Stimulated activated CD8-positive, alpha-beta memory T cell treated with anti-CD3 and anti-CD28 coated beads, Interleukin-15, amount 100 ng/mL, for 1 hour (primary cell): Measurements from ENCODE around the gene FLAD1.
"Not testable (repeated sequence)": the region's sequence is repeated elsewhere in the genome, so short reads cannot be mapped to it uniquely, and the experiment has no call there.

Experiments
- DNase-seq: peaks from one replicate; pipeline ENCODE4 v3.0.0-alpha.2; 2020; ENCODE audit warnings: low read depth

The FLAD1 gene

DNA sequence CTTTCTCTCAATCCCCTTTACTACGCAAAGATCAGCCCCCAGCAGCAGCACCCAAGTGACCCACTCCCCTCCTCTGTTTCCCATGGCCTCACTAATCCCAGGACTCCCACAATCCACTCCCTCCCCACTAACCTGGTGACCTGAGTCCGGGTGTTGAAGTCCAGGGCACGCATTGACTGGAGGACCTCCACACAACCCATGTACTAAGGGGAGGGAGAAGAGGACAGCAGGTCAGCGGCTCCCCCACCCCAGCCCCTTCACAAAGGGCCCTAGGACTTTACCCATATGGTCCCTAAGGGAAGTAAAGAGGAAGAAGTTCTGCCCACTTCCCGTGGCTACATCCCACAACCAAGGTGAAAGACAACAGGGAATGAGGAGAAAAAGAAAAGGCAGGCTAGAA, 13.9 kb upstream of the FLAD1 start:
- DNase-seq: no peak

DNA sequence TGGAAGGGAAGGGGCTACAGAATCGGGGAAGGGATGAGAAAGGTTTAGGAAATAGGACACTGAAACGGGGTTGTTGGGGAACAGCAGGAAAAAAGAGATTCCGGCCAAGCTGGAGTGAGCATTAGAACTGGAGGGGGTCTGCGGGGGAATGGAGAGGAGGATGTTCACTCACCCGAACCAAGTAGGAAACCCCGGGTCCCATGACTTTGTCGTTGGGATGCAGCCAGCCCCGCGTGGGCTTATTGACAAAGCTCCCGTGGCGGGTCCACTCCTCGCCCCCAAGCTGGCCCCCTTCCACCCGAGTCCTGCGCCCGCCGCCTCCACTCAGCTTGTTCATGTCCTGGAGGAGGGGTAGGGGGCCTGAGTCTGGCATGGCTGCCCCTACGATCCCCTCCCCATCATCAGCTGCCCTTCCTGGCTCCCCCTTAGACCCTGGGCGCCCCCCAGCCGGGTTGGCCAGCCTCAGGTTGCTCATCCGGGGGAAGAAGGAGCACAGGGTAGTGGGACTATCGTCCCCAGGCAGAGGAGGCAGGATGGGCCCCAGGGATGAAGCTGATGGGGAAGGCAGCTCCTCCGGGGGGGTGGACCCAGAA, 13.2 kb upstream of the FLAD1 start:
- DNase-seq: no peak

DNA sequence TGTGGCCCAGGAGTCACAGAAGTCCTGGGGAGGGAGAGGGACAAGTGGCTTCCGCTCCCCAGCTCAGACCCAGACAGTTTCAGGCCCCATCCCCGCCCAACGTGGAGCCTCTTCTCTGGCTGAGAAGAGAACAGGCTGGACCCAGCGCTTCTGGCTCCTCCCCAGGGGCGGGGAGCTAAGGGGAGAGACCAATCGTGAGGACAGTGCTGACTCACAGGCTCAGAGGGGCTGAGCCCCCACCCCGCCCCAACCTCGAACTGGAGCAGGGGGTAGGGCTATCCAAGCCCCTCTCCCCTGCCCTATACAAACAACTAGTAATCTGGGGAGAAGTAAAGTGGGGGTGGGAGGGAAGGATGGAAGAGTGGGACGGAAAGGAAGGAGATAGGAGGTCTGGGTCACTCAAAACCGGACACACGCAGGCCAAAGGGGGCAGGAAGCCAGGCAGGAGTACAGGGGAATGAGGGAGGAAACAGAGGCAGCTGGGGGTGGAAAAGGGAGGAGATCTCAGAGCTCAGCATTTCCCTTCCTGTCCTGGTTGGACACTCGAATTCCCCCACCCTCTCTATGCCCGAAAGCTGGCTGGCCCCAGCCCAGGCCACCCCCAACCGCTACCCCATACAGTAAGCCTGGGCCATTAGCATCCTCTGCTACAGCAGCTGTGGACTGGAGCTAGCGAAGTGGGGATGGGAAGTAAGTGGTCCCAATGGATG, 12.4 kb upstream of the FLAD1 start, which contains the start of gene SHC1:
TSS of gene SHC1 (minus strand) at position 117 of the 710 bp plus-strand sequence. CDS start 221 bp downstream, outside the sequence.
- no peak for DNase-seq

DNA sequence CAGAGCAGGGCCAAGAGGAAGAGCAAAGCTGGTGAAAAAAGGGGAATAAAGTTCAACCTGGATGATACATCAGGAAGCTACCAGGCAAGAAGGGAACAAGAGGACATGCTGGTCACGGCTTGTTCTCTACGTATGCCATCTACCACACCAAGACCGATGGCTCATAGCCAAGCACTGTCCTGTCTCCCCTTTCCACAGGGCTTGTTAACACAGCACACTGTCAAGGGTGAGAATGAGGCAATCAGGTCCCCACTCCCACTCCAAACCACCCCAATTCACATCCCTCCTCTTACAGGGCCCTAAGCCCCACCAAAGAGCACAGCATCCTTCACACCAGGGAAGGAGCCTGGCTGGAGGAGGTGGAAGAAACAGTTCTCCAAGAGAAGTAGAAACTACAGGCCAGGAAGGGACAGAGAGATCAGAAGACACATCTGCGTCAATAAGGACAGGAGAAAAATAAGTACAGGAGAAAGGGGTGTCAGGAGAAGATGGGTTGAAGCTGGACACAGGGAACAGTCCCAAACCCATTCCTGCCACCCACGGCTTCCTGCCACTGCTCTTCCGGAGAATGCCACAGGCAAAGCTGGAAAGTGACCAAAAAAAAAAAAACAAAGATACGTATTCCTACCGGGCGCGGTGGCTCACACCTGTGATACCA, 11.7 kb upstream of the FLAD1 start:
- DNase-seq: no peak

DNA sequence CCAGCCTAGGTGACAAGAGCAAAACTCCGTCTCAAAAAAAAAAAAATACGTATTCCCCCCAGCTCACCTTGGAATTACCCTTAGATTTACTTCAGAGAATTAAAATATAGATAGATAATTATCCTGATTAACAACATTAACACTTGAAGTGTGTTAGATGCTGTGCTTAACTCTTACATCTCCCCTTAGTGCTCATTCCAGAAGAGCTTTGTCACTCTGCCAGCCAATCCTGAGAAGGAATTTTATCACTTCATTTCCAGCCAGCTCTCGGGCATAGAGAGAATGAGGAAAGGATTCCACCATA, 11.0 kb upstream of the FLAD1 start:
- DNase-seq: no peak

DNA sequence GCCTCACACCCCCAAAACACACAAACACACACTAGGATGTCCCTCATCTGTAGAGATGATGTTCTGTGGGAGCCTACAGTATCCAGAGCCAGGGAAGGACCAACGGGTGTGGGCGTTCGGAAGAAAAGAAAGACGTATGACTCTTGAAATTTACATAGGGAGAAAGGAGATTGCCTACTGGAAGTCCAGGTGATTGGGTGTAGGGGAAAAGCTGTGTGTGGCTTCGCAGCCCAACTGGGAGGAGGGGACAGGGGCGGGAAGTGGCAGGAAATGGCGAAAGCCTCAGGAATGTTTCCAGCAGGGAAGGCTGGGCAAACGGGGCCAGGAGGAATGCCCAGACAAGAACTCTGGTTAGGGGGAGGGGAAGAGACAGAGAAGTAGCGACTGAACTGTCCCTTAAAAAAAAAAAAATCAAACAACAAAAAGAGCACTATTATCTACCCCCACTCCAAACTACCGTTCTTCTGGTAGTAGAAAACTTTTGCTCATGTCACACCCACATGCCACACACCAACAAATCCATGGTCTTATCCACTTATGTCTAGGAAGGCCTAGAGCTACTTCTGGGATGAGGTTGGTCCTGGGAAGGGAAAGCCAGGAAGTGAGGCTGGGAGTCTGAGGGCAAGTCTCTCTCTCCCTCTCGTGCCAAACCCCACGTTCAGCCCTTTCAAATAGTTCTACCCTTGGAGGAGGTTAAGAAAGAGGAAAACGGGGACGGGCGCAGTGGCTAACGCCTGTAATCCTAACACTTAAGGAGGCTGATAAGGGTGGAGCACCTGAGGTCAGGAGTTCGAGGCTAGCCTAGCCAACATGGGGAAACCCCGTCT, 10.4 kb upstream of the FLAD1 start:
- no peak for DNase-seq

DNA sequence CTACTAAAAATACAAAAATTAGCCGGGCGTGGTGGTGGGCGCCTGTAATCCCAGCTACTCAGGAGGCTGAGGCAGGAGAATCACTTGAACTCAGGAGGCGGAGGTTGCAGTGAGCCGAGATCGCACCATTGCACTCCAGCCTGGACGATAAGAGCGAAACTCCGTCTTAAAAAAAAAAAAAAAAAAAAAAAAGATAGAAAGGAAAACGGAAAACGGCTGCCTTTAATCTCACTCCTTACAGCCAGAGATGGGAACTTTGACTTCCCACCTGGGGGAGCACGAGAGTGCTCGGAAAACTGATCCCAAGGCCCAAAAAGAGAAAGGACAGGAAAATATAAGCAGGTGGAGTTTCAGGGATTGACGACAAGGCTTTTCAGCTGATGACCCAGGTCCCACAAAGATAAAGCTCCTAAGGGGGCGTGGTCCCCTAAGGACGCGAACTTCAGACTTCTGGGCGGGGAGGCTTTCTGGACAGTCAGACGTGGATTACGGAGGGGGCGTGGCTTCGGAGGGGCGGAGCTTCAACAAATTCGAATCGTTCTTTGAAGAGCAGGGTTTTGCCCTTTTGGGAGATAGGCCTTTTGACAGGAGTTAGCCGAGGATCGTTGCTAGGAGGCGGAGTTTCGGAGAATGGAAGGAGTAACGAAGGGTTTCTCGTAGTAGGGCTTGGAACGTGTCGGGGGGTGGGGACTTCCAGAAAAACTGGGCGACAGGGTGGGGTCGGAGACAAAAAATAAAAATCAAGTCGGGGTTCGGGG, 9.6 kb upstream of the FLAD1 start:
- peak; percentile 85 for DNase-seq

DNA sequence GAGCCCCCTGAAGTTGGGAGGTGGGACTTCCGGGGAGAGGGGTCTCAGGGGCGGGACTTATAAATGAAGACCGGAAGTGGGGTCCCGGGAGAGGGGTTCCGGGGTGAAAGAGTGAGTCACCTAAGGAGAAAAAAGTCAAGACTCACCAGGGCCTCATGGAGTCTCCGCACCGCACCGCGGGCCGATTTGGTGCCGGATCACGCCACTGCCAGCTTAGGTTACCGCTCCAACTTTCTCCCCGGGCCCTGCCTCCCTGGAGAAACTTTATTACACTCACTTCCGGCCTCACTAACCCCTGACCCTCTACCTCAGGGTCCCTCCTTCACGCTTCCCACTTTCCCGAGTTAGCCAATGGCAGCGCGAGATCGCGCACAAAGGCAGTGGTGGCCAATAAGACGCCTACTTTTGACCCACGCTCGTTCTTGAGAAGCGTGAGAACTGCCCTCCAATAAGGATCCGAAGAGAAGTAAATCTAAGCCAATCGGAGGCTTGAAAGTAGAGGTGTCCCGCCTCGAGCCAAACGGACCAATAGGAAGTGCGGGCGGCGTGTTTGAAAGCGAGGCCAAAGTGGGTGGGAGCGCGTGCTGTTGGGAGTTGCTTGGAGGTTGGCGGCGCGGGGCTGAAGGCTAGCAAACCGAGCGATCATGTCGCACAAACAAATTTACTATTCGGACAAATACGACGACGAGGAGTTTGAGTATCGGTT, 8.9 kb upstream of the FLAD1 start, which contains the start of gene CKS1B:
TSS of gene CKS1B (plus strand) at position 580 of the 706 bp plus-strand sequence. CDS start at position 645, 65 bp downstream.
- DNase-seq: peak; percentile 92

DNA sequence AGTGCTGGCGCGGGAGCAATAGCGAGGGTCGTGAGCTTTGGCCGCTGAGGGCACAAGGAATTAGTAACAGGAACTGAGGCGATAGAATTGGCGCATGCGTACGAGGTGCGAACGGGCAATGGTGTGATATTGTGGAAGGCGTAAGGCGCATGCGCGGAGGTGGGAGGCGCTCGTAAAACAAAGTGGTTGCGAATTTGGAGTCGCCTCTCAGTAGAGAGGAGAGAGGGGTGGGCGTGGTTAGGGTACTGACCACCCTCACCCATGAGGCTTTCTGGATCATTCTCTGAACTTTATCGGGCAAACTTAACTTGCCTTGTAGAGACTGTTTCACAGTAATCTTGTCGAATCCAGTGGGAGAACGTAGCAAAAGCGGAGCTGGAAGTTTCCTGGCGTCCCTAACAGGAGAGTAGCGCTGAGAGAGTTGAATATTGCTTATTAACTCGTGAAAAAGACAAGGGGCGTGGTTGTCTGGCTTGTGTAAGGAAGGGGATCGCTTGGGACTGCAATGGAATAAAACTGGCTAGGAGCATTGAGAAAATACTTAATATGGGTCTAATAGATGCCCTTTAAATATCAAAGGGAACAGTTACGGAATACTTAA, 8.2 kb upstream of the FLAD1 start:
- DNase-seq: peak; percentile 83

DNA sequence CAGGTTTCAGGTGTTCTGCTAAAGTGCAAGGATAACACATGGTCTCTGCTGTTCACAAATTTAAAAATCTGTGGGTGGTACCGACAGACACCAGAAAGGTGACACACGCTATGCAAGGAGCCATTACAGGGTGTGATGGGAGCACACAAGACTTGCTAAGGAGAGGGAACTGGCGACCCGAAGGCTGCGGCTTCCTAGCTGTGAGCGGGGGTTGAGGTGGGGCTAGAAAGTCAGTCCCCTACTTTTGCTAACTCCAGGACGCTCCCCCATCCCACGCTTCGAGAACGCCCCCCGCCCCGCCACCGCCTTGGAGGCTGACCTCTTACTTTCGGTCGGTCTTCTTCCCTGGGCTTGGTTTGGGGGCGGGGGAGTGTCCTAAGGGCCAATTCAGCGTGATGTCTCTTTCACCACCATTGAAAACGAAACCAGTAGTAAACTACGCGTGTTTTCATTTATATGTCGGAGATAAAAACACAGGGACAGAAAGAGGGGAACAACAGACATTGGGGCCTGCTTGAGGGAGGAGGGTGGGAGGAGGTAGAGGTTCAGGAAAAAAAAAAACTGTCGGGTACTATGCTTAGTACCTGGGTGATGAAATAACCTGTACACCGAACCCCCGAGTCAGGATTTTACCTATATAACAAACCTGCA, 7.6 kb upstream of the FLAD1 start:
- DNase-seq: no peak

DNA sequence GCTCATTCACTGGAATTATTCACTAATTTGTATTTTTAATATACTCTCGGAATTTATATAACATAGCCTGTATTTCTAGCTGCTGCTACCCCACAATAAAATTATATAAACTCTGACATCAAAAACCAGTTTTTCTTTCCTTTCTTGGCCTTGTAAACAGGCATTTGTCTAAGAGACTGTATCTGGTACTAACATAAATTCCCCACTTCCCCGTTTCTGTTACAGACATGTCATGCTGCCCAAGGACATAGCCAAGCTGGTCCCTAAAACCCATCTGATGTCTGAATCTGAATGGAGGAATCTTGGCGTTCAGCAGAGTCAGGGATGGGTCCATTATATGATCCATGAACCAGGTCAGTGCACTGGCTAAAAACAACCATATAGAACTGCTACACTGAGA, 5.4 kb upstream of the FLAD1 start:
- not testable (repeated sequence) for DNase-seq

DNA sequence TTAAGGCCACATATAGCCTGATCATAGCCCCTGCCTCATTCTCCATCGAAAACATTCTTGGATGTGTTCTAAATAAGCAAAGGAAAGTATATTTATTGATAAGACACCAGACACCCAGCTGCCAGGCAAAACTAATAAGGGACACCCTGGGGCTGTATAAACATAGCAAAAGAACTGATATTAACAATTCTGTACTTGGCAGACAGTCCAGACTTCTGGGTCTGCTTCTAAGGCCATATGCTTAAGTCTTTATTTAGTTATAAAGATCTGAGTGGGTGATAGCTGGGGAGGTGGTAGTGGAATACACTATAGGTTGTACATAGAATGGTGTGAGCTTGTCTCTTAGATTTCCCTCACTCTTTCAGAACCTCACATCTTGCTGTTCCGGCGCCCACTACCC, 4.8 kb upstream of the FLAD1 start:
- DNase-seq: no peak

DNA sequence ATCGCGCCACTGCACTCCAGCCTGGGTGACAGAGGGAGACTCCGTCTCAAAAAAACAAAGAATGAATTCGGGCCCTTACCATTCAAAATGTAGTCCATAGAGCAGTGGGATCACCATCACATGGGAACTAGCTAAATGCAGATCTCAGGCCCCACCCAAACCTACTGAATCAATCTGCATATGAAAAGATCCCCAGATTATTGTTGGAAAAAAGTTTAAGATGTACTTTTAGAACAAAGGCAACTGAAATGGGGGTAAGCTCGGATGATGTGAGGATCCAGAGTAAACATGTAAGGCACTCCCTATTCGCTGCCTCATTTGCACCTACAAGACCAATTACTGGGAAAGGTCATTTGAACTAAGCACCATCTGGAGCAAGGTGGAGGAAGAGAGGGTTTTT, 803 bp upstream of the FLAD1 start:
- DNase-seq: no peak

DNA sequence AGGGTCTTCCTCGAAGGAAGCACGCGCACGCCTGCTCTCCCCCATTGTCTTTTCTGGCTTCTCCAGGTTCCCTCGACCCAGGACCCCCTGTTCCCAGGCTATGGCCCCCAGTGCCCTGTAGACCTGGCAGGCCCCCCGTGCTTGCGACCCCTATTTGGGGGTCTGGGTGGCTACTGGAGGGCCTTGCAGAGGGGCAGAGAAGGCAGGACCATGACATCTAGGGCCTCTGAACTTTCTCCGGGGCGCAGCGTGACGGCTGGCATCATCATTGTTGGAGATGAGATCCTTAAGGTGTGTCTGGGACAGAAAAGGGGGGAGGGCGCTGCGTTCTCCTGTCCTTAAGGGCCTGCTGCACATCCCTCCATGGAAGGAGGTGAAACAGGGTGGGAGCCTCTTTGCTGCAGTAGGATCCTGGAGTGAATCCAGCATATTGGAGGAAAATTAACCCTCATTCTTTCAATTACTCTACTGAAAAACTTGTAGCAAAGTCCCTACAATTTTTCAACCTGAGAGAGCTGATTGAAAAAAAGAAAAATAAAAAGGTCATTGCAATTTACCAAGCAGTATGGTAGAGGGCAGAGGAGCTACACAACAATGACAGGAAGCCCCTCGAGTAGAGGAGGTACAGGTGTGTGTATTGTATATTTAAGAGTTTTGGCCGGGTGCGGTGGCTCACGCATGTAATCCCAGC, 777 bp downstream of the FLAD1 start:
- DNase-seq: no peak

DNA sequence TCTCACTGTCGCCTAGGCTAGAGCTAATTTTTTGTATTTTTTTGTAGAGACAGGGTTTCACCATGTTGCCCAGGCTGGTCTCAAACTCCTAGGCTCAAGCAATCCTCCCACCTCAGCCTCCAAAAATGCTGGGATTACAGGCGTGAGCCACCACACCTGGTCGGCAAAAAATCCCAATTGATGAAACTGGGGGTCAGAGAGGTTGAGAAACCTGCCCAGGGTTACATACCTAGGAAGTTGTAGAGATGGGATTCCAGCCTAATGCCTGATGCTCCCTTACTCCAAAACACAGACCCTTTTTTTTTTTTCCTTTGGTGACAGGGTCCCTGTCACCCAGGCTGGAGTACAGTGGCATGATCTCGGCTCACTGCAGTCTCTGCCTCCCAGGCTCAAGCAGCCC, 3.6 kb downstream of the FLAD1 start:
- not testable (repeated sequence) for DNase-seq

DNA sequence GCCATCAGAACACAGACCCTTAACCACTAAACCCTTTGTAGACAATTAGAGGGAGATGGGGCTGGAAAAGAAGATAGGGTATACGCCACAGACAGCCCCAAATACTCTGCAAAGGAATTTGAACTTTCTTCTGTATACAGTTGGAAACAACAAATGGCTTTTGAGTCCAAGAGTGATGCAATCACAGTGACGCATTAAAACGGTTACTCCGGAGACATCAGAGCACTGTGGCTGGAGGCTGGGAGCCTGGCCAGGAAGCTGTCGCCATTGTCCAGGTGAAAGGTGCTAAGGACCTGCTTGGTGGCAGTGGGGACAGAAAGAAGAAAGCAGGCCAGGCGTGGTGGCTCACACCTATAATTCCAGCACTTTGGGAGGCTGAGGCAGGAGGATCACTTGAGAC, 4.2 kb downstream of the FLAD1 start:
- DNase-seq: no peak

DNA sequence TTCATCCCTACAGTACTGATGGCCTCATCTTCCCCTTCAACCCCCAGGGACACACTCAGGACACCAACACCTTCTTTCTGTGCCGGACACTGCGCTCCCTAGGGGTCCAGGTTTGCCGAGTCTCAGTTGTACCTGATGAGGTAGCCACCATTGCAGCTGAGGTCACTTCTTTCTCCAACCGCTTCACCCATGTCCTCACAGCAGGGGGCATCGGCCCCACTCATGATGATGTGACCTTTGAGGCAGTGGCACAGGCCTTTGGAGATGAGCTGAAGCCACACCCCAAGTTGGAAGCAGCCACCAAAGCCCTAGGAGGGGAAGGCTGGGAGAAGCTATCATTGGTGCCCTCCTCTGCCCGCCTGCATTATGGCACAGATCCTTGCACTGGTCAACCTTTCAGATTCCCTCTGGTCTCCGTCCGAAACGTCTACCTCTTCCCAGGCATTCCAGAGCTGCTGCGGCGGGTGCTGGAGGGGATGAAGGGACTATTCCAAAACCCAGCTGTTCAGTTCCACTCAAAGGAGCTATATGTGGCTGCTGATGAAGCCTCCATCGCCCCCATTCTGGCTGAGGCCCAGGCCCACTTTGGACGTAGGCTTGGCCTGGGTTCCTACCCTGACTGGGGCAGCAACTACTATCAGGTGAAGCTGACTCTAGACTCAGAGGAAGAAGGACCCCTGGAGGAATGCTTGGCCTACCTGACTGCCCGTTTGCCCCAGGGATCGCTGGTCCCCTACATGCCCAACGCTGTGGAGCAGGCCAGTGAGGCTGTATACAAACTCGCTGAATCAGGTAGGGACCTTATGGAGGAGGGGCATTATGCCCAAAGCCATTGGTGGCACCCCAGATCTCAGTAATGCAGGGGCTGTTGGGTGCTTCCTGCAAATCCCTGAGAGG, 5.2 kb downstream of the FLAD1 start:
- DNase-seq: no peak

DNA sequence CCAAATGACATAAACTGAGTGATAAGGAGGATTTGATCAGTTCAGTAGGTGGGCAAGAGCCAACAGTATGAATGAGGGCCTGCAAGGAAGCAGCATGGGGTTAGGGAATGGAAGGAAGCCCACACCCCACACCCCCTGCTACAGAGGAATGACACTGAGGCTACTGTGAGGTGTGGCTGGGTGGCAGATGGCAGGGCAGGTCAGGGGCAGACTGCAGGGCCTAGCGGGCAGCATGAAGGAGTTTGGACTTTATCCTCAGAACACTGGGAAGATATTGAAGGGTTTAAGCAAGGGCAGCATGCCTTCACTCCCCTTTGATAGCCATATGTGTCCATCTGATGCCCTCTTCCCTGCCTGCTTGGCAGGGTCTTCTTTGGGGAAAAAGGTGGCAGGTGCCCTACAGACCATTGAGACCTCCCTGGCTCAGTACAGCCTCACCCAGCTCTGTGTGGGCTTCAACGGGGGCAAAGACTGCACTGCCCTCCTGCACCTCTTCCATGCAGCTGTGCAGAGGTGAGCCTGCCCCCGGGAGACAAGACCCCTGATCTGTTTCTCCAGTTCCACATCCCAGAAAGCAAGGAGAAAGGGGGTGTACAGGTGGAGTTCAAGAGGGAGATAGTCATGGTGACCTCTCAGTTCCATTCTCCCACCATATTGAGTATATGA, 6.2 kb downstream of the FLAD1 start:
- no peak for DNase-seq
